ENCODE measurements around the gene USP48. TPM values are rescaled to one million over a fixed set of nuclear protein-coding genes. Genes with fewer than 3 reads are reported as not detected.

Gene USP48
- total and polyA plus RNA-seq, 2 of the 8 experiments (the other 6 are each of a cell fraction or from before 2014, with no cell fraction given) = 12.8 to 83.5 TPM

- no peaks in the 10 kb centered on the region for H3K79me1 ChIP-seq (ENCODE audit: low read depth, low read length)
- 0 out of 2 replicates have a peak, but pooled peaks cover 2% of the 10 kb centered on the region for H3K23me2 ChIP-seq (ENCODE audit: low read depth, low read length)
- peak overlapping the region; percentile 52; the same call in 1 of the 2 replicates for H2BK5ac ChIP-seq (ENCODE audit: low read depth, low read length)
- no peak for DNase-seq (ENCODE audit: low read depth in 1 of 2, low spot score in 2 of 2)
- H4K91ac ChIP-seq (replicated peaks; ENCODE audit: insufficient read length, low read length) = no peak overlapping the region
- peak overlapping the region; percentile 32; the same call in 1 of the 2 replicates for H3K18ac ChIP-seq (ENCODE audit: extremely low read depth, low read length)
- WGBS, 2 experiments (ENCODE audit: extremely low coverage in 1 of 2, insufficient coverage in 1 of 2, insufficient read length in 1 of 2, insufficient replicate concordance in 2 of 2, low coverage in 1 of 2, low lambda C conversion rate in 2 of 2, missing lambda C conversion rate in 1 of 2) = 87% methylated on average over 10 of the region's 12 CpGs; no CpG with 5 or more reads in 1 of the 2 experiments
- no peak overlapping the region for H2AFZ ChIP-seq (ENCODE audit: low read length)
- H2BK15ac ChIP-seq (ENCODE audit: low read length) = peak overlapping the region; percentile 81; the same call in 1 of the 2 replicates
- no peaks in the 10 kb centered on the region for H4K20me1 ChIP-seq (replicated peaks in 1 of 2; ENCODE audit: control insufficient read depth in 1 of 2, insufficient read depth in 2 of 2, low read length in 2 of 2)
- no peak overlapping the region; a peak in 1 of 7 replicates for H3K9ac ChIP-seq (replicated peaks in 1 of 4; ENCODE audit: extremely low read depth in 1 of 4, low read depth in 3 of 4, low read length in 3 of 4)
- no peak overlapping the region for H3K4ac ChIP-seq (replicated peaks; ENCODE audit: insufficient read length, low read depth, low read length)
- H3K9me3 ChIP-seq (ENCODE audit: insufficient read depth in 2 of 2, low read depth in 1 of 2, low read length in 1 of 2) = no peaks in the 10 kb centered on the region
- no peak overlapping the region for H3K23ac ChIP-seq (ENCODE audit: insufficient read length)
- peak overlapping the region; percentile 44; the same call in 1 of the 2 replicates for H2BK12ac ChIP-seq (ENCODE audit: low read depth, low read length)
- TF ChIP-seq SUZ12 (IDR thresholded peaks at IDR 0.05; ENCODE audit: low read length) (no peak), SIRT6 (IDR thresholded peaks at IDR 0.05; ENCODE audit: low read length) (no peak), NANOG (IDR thresholded peaks at IDR 0.05; ENCODE audit: insufficient read depth, low read depth, low read length, poor library complexity, severe bottlenecking) (no peak)
- H4K5ac ChIP-seq (ENCODE audit: insufficient read length, low read depth, low read length) = no peak overlapping the region
- no peak overlapping the region for H3K56ac ChIP-seq (replicated peaks; ENCODE audit: insufficient read length, low read depth, low read length)
- H3K14ac ChIP-seq (ENCODE audit: insufficient read length) = no peak overlapping the region
- CTCF ChIA-PET (ENCODE audit: partially characterized antibody) = interaction anchor here (0.5 to 1.5 kb wide), 5 partner anchors 9 to 1978 kb away, joined by 3 to 6 read pairs (median 3); no protein-coding TSS in a partner anchor
- no peak overlapping the region for H2BK120ac ChIP-seq (replicated peaks; ENCODE audit: low read depth, low read length)
- H3K27me3 ChIP-seq (replicated peaks in 1 of 4; ENCODE audit: control insufficient read depth in 3 of 4, extremely low read depth in 1 of 4, insufficient read depth in 3 of 4, low read length in 3 of 4) = no peaks in the 10 kb centered on the region
- H3K79me2 ChIP-seq (ENCODE audit: control insufficient read depth in 1 of 2, insufficient read depth in 2 of 2, low read length in 2 of 2) = no peaks in the 10 kb centered on the region
- H2AK5ac ChIP-seq (ENCODE audit: low read depth, low read length) = no peak overlapping the region
- H3K4me1 ChIP-seq (replicated peaks in 1 of 4; ENCODE audit: control insufficient read depth in 3 of 4, insufficient read depth in 4 of 4, low read length in 3 of 4) = peaks cover 3 to 28% (median 9%) of the 10 kb centered on the region in 4 experiments; a peak in 6 of 7 replicates
- H3K4me3 ChIP-seq (ENCODE audit: extremely low read depth in 1 of 4, insufficient read depth in 2 of 4, low read depth in 3 of 4, low read length in 4 of 4) = no peak overlapping the region
- no peaks in the 10 kb centered on the region for H3K36me3 ChIP-seq (ENCODE audit: control insufficient read depth in 2 of 4, insufficient read depth in 4 of 4, low read length in 3 of 4)
- H2BK20ac ChIP-seq (ENCODE audit: low read length) = peak overlapping the region; percentile 21; the same call in 1 of the 2 replicates
- no peak overlapping the region for H3K27ac ChIP-seq (ENCODE audit: low read depth, low read length)
- FAIRE-seq = no peak
- POLR2A ChIA-PET (ENCODE audit: partially characterized antibody) = no interaction called here
- no peak overlapping the region for H3K4me2 ChIP-seq (ENCODE audit: insufficient read depth in 1 of 2, low read depth in 2 of 2, low read length in 2 of 2)
- H4K8ac ChIP-seq (ENCODE audit: extremely low read depth, insufficient read depth, low read length) = no peak overlapping the region
These were observed 148.0 kb downstream of the USP48 start for GRCh38 chr1:21634806-21635535.
